Activated T-cell treated with anti-CD3 and anti-CD28 coated beads for 48 hours (primary cell): Measurements from ENCODE around the gene ROBO2.

Experiments
- DNase-seq: peaks from one replicate; pipeline ENCODE4 v3.0.0-alpha.2; 2020; ENCODE audit warnings: low read depth

Gene ROBO2

DNA sequence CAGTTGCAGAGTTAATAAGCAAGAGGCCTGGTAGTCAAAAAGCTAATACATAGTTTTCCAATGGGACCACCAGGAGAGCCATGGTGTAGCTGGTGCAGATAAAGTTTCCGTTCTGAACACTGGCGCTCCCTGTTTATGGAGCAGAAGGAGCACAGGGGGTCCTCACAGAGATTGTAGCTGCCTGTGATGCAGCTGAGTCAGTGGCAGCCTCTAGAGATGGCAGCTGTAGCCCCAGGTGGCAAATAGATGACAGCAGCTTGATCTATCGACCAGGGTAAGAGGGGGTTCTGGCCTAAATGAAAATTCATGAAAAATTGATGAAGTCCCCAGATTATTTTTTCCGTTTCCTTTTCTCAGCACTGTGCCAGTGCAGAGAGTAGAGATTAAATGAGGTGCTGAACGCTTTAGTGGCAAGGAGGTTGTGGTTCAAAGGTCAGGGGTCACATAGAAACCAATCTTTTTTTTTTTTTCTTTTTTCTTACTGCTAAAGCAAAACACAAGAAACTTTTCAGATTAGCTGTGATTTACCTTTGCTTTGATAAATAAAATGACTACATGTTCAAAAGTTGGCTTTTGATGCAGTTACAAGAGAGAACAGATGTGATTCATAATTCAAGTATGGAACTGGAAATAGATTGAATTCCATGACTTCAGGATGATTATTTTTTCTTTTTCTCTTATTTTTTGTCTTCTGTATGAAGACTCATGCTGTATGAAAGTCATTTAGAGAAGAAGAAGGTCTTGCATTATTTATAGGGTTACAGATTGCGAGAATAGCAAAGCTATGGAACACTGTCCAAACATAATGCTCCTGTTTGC lies 63.3 kb downstream of the ROBO2 start:
- DNase-seq: no peak

DNA sequence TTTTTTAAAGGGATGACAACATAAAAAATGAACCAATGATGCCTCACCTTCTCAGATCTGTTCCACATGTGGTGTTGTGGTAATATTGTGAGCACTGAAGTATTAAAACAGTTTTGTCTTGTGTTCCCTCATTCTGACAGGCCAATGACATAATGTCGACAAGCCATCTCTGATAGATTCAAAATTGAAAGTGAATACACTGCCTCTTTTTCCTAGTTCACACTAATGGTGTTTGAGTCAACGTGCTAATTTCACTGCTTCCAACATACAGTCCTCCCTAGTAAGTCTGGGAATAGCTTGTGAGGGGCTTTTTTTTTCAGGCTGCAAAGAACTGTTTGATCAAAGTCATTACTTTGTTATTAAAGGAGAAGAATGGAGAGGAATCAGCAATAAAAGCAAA lies 82.8 kb downstream of the ROBO2 start:
- no peak for DNase-seq

DNA sequence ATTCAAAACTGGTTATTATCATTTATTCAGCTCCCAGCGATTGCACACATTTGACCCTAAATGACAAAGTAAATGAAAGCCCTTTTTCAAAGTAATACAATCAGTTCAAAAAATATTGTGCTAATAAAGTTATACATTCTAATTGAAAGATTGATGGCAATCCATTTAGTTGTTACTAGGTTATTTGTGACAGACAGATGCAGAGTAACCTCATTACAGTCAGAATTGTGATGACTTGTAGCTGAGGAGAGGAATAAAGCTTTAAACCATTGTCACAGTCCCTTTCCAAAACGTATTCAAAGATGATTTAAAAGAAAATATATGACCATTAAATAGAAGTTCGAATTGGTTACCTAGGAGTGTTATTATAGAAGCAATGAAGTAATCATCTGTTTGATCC lies 86.1 kb downstream of the ROBO2 start:
- DNase-seq: no peak

DNA sequence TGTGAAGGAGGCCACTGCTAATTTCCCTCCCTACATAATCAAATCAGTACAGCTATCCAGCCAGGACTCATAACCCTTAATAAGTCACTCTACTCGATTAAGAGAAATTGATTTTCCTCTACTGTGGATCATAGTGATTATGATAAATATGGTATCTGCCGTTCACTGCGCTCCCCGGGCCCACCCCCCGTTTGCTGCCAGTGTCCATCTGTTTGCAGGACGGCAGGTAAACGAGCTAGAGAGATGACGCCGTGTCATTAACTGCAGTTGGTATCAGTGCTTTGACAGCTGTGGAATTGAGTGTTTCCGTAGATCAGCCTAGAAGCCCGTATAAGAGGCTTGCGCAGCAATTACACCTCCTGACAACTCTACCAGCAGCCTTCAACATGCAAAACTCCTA lies 94.9 kb downstream of the ROBO2 start:
- DNase-seq: no peak

DNA sequence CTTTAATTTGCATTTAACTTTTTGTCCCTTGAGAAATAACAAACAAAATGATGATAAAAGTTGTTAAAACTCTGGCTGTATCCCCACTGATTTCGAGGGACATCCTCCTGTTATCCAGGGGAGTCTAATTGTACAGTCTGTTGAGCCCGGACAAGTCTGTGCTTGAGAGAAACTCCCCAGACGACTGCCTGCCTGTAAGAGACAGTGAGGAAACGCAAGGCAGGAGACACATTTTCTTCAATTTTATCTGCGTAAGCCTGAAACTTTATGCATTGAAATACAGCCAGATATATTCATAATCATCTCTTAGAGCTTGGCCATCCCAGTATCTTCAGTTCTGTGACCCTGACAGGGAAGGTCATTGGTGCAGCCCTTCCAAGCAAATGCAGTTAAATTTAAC lies 97.7 kb downstream of the ROBO2 start:
- DNase-seq: no peak

DNA sequence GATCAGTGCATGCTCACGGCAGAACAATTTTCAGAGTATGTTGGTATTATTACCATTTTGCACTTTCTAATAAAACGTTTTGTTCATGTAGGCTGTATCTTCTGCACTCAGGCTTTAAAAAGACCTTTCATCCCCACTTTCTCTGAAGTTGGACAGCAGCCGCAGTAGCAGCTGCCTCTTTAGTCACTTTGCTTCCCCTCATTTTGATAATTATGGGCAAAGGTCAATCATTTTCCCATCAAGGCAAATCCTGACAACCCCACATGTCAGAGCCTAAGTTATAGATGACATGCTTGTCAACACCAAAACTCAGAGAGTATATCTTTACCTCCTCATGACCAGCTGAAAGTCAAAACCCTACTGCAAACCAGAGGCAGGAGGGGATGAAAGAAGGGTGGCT lies 99.7 kb downstream of the ROBO2 start:
- no peak for DNase-seq

DNA sequence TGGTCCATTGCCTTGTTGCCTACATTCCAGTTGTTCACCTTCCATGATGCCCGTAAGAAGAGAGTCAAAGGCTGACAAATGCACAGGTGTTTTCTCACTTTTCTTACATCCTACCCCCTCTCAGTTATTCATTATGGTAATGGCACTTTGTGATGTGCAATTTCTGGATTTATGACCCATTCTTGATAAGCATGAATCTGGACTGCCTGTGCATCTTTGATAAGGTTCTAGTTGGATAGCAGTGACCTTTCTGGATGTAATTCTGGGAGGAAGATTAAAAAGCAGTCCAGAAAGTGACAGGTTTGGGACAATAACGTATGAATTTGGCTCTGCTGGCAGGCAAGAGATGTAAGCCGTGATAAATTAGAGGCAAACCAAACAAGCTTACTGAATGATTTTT lies 101.5 kb downstream of the ROBO2 start:
- no peak for DNase-seq

DNA sequence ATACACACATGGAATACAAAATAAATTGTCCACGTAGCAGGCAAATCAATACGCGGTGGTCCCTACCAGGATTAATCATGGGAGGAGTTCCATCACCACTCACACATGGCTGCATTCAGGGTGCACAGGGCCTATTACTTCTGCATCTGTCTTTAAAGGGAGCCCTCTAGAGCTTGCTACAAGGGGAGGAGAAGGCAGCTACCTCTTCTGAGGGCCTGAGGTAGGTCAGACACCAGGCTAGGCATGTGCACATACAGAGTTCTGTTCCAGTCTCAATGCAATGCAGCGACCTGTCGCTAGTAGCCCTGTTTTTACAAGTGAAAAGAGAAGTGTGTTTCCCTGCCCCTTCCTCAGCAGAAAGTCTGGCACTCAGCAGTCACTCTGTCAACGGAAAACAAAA lies 102.7 kb downstream of the ROBO2 start:
- no peak for DNase-seq

DNA sequence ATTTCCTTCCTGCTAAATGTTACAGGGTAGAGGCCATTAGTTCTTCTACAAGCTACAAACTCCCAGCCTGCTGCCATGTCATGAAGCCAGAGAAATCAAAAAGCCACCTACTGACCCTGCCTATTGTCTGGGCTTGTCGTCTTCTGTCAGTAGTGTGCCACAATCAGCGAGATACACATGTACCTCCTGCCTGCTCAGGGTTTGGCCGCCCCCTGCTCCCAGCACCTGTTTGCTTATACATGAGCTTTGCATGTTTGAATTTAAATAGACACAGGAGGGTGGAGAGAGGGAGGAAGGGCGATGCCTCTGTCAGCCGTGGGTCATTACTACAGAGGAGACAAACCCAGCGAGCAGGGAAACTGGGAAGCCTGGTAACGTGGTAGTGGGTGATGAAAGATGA lies 106.1 kb downstream of the ROBO2 start:
- no peak for DNase-seq

DNA sequence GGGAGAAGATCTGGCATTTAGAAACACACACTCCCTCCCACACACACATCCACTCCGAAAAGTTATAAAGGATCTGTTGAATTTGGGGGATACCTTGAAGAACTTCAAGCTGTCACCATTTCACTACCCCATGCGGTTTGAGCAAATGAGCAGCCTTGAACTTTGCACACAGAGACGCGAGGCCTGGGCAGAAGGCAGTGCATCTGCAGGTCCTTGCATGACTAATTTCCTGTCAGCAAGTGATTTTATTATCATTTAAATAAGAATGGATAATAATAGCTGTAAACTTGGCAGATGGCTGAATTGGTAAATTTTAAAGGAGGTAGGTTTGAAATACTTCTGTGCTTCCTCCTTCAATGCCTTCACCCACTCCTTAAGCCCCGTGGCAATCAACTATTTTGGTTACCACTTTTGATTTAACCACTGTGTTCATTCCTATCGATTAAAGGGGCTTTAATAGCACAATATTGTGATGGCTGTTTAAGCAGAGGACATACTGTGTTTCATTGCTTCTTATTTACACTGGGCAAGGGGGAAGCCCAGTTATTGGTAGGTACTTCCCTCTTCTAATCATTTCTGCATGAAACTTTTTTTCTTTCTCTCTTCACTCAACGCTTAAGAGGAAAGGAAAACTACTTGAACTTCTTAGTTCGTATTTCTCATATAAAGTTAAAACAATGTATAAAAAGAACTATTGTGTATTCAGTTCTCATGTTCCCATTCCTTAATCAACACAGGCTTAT lies 108.1 kb downstream of the ROBO2 start:
- no peak for DNase-seq

DNA sequence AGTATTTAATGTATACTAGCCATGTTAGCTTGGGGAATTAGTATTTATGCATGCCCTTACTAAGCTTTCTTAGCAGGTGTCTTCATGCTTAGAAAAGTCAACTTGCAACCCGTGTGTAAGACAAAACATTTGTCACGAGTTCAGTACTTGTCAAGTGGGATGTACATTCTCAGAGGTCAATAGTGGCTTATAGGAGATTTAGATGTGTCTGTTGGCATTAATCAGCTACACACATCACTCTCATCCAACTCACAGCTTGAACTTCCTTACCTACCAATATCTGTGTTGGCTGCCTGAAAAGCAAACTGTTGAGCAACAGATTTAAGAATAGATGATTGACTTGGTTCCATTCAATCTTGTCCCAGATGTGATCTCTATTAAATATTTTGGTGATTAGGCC lies 109.5 kb downstream of the ROBO2 start:
- no peak for DNase-seq

DNA sequence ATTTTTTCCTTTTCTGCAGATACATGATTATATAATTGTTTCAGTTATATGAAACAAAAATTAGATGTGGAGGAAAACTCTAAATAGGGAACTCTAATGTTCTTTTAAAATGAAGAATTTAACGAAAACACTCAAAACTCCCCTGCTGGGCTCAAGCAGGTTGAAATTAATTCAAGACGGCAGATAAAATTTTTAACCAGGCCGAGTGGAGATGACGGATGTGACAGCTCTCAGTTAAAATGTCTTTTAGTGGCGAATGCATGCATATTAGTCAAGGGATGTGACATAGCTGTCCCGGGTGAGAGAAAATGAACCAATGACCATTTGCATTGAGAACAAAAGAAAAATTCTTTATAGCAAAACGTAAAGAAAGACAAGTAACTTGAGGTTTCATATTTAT lies 110.1 kb downstream of the ROBO2 start:
- no peak for DNase-seq

DNA sequence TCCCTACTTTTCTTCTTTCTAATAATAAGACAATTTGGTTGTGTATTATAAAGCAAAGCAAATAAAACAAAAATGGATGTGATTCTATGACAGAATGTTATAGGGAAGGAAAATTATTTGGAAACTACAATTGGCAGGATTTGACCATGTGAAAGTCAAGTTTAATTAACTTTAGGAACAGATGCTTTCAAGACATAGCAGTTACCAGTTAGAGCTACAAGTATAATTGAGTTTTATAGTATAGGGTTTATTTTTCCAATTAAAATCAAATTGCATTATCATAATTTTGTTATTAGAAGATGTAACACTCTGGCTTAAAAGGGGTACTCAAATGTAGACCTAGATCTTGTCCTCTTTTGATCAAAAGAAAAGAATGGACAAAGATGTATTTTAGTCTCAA lies 110.9 kb downstream of the ROBO2 start:
- no peak for DNase-seq

DNA sequence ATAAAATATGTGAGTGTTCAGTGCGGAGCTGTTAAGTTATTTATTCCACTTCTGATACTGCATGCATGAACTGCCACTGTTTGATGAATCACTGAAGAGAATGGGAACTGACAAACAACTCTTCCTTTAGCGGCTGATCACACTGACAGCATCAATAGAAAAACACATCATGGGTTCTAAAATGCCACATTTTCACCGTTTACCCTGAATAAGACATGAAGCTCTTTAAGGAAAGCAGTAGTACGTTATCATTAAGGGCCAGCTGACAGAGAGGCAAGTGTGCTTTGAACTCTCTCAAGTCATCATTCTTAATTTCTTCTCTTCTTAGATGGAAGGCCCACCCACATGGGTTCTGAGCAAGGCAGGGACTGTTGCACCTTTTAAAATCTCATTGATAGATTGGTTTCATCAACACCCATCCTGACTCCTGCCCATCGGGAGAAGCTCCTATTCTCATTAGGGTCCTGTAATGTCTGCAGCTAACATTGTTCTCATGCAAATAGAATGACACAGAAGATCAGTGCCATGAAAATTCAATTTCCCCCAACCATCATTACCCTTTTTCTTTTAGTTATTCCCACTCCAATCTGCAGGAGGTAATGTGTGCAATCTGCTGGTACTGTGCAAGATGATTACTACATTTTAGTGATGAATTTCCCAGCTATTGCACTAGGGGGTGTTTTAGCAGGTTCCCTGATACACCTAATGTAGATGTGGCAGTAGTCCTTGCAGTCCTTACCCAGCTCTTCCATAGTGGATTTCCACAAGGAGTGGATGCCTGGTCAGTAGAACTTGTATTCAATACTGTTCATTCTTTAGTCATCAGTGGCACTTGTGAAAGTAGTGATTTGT lies 119.1 kb downstream of the ROBO2 start:
- no peak for DNase-seq

DNA sequence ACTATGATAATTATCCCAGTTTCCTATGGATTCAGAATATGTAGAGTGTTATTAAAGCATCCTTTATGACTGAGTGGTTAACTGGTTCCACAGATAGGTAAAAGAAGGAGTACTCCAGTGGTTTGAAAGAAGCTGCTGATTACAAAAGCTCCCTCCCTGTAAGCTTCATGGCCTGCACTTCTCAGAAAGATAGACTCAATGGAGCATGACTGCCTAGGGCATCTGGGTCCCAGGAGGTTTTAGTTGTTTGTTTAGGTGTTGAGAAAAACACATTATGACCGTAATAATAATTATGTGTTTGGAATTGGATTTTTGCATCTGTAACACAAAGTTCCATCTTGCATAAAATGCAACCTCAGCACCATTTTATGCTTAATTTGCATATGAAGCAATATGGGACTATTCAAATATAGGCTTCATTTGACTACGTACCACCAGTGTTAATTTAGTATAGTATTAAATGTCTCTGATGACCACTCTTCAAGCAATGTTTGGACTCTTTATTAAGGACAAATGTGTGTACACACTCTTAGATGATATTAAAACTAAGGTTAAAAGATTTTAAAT lies 121.1 kb downstream of the ROBO2 start:
- DNase-seq: no peak

DNA sequence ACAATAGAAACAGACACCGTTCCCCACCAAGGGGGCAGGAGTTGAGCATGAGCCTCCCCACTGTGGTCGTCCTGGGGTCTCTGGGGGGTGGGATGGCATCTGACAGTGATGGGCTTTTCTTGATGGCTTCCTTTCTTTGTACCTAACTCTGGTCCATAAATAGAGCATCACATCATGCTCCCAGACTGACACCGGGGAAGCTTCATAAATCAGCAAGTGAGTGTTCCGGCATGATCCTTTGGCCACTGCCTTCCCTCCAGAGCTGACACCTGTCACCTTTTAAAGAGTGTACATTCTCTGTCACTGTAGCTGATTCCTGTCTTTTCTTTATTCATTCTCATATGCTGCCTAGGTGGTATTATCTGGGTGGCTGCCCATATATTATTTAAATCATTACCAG lies 129.9 kb downstream of the ROBO2 start:
- DNase-seq: no peak

DNA sequence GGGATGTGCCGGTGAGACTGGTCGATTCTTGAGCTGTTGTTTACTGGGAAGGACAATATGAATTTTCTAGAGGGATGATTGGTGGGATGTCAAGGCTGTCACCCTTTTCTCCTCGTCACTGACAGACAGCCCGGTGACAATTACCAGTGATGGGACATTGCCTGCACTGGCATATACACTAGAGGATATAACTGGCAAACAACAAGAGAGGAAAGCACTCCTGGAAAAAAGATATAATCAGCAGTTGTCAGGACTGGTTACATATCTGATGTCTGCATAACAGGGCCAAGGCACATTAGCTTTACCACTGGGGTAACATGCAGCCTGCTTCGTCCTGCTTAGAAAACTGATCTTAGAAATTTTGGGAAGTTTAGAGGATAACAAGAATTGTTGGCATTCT lies 131.1 kb downstream of the ROBO2 start:
- DNase-seq: no peak

DNA sequence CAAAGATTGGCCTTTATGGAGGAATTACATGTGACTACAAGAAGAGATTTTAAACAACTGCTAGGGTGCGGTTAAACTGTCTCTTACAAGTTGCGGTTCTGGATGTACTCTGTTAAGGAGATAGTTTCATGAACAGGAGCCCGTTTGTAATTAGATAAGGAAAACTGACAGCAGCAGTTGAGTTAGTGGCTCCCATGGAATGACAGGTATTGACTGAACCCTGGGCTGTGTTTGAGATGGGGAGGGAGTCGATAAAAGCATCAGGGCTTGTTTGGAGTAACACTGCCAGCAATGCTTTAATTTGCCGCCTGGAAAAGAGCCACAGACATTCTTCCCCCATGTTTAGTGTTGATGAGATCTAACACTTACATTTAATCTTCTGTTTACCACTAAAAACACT lies 139.9 kb downstream of the ROBO2 start:
- DNase-seq: no peak

DNA sequence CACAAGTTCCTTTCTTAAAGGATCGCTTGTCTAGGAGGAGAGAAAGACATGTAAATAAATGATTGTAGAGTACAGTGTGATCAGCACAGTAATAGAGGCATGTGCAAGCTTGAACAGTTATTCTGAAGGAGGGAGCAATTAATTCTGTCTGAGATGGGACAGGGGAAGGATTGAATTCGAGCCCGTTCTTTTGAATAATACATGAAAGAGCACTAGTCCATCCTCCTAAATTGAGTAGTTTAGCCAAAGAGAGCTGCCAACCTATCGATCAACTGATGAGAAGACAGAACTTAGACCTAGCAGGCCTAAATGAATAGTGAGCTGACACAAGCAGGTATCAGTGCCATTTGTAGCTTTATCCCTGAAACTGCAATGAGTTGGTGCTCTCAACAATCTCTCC lies 142.4 kb downstream of the ROBO2 start:
- no peak for DNase-seq

DNA sequence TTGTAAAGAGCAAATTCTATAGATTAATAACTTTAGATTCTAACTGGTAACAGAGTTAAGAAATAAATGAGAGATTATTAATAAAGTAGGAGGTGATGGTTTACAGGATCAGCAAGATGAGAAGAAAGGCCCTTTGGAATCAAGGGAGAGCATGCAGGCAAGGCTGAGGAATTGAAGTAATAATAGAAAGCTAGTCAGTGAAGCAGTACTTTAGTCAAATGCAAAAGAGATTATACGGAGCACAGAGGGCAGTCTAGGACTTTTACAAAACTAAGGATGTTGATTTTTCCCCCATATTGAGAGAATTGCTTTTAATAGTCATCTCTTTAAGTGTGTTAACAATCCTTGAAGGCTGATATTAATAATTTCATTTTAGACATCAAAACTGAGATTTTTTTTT lies 146.4 kb downstream of the ROBO2 start:
- no peak for DNase-seq

DNA sequence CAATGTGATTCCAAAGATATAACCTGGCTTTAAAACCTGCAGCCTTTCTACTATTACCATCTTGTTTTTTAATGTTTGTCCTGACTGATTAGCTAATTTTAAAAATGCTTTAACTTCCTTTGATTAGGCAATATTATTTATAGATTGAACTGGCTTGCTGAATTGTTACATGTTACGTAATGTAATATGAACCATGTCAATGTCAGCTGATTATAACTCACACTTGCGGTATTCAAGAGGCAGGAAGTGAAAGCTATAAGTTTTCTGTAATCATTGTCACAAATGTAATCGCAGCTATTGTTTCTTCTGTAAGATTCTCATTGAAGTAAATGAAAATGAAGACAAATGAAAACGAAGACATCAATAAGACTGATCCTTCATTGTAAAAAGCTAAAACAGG lies 146.8 kb downstream of the ROBO2 start:
- DNase-seq: no peak

DNA sequence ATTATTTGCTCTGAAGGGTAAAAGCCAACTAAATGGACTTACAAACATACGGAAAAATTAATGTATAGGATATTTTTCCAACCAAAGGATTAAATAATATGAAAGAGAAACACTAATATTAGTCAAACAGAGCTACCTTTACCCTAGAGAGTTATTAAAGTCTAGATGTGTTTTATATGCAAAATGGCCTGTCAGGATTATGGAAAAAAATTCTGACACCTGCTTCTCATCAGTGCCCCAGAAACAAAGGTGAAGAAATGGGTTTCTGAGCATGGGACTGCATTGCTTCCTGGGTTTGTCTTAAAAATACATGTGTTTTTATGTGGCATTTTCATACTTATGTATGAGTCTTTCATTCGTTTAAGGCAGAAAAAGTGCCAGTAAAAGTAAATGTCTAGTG lies 148.3 kb downstream of the ROBO2 start:
- no peak for DNase-seq

DNA sequence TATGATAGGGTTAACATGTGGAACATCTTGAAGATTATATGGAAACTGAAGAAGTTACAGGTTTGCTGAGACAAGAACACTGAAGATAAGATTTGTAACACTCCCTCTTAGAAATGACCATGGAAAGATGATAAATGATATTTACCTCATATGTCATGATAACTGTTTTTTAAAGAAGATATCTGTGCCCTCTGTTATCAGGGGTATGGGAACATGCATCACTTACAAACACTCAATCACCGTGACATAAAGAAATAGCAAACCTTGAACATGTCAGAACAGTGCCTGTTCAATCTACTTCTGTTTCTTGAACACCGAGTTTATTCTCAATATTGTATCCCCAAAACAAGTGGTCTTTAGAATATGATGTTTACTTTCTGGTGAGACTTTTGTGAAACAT lies 149.4 kb downstream of the ROBO2 start:
- no peak for DNase-seq
